HCT116 (cell line): ENCODE data around the gene EFNB2. TPM values are rescaled to one million over a fixed set of nuclear protein-coding genes. Genes with fewer than 3 reads are reported as not detected.

Source experiments
- ATAC-seq: fragments of 200-7000 bp; cut with Tn5 transposase; 2 replicates; pipeline ENCODE4 v1.9.1; 2020; ENCODE audit warnings: mild to moderate bottlenecking, moderate library complexity
- BruUV-seq: library from RNA; stranded (reverse); fragments of 400-500 nt; replicated peaks from 2 replicates; lab custom pipeline; 2021; lab: Mats Ljungman, UMichigan
- CTCF ChIA-PET: fragments of 300-600 bp; sonication (Branson Sonifier 250); formaldehyde crosslinking; loops from one replicate; lab custom pipeline; 2021; ENCODE audit warnings: antibody characterized with exemption; lab: Charles Lee
- POLR2A ChIA-PET: fragments of 300-600, 350-600 bp; sonication (Branson Sonifier 250); formaldehyde crosslinking; loops from one replicate; lab custom pipeline; 2021; ENCODE audit warnings: antibody characterized with exemption; lab: Charles Lee
- RAD21 ChIA-PET, 2 experiments: fragments of 300-600 bp; sonication (Branson Sonifier 250); formaldehyde crosslinking; loops; one replicate each; lab custom pipeline; 2023; ENCODE audit warnings: low total read pairs in 2 of 2; ENCODE audit not compliant: uncharacterized antibody in 2 of 2, unreplicated experiment in 2 of 2, low non-redundant PET in 1 of 2; lab: Charles Lee
- DNase-seq: peaks from one replicate; pipeline ENCODE4 v3.0.0-alpha.2; 2010; ENCODE audit warnings: low read depth, low spot score
- H2AFZ ChIP-seq: fragments of 200-600 bp; shearing (Covaris generic), sonication (generic); 2 replicates; pipeline ENCODE4 v1.6.1; 2017; ENCODE audit warnings: low read depth, mixed run types, mixed read lengths, antibody characterized with exemption, low read length; ENCODE audit not compliant: poor library complexity, severe bottlenecking
- H3K27ac ChIP-seq: 2 replicates; pipeline ENCODE4 v1.5.1; 2012; ENCODE audit warnings: low read depth, low read length
- H3K27me3 ChIP-seq: fragments of 200-600 bp; sonication (generic); 2 replicates; pipeline ENCODE4 v1.6.1; 2016; ENCODE audit warnings: mixed run types, low read length, mixed read lengths; ENCODE audit not compliant: insufficient read depth
- H3K36me3 ChIP-seq, 2 experiments: fragments of 200-500 bp in 1 of 2; fragments of 200-600 bp in 1 of 2; sonication (Bioruptor generic) in 1 of 2; sonication (generic) in 1 of 2; 2 replicates each; pipeline versions ENCODE4 v1.5.1 to v1.6.1; 2014 to 2016; ENCODE audit warnings: low read length in 2 of 2, inconsistent platforms in 1 of 2, mixed read lengths in 1 of 2, mixed run types in 1 of 2; ENCODE audit not compliant: insufficient read depth in 2 of 2, control insufficient read depth in 1 of 2
- H3K4me1 ChIP-seq, 2 experiments: fragments of 200-600 bp in 1 of 2; sonication (generic) in 1 of 2; 2 replicates each; pipeline versions ENCODE4 v1.5.1 to v1.6.1; 2012 to 2017; ENCODE audit warnings: low read length in 2 of 2, inconsistent platforms in 1 of 2, mild to moderate bottlenecking in 1 of 2, mixed read lengths in 1 of 2, mixed run types in 1 of 2, moderate library complexity in 1 of 2; ENCODE audit not compliant: insufficient read depth in 2 of 2, control insufficient read depth in 1 of 2
- H3K4me2 ChIP-seq: fragments of 200-600 bp; sonication (generic); 2 replicates; pipeline ENCODE4 v1.6.1; 2017; ENCODE audit warnings: mixed run types, low read length, mixed read lengths
- H3K4me3 ChIP-seq, 2 experiments: fragments of 200-600 bp in 1 of 2; sonication (generic) in 1 of 2; replicated peaks in 1 of 2; 2 replicates each; pipeline ENCODE4 v1.5.1; 2011 to 2016; ENCODE audit warnings: low read length in 2 of 2, control low read depth in 1 of 2, low read depth in 1 of 2, mild to moderate bottlenecking in 1 of 2, mixed read lengths in 1 of 2, mixed run types in 1 of 2
- H3K79me2 ChIP-seq: fragments of 200-600 bp; sonication (generic); 2 replicates; pipeline ENCODE4 v1.6.1; 2017; ENCODE audit warnings: mild to moderate bottlenecking, mixed run types, low read length, moderate library complexity, mixed read lengths; ENCODE audit not compliant: insufficient read depth
- H3K9ac ChIP-seq: fragments of 200-600 bp; sonication (generic); 2 replicates; pipeline ENCODE4 v1.6.1; 2016; ENCODE audit warnings: low read length, mixed read lengths
- H3K9me2 ChIP-seq: fragments of 200-600 bp; sonication (generic), shearing (Covaris generic); 2 replicates; pipeline ENCODE4 v1.6.1; 2017; ENCODE audit warnings: mixed run types, mild to moderate bottlenecking, moderate library complexity; ENCODE audit not compliant: insufficient read depth
- H3K9me3 ChIP-seq, 2 experiments: fragments of 200-500 bp in 1 of 2; fragments of 200-600 bp in 1 of 2; sonication (Bioruptor generic) in 1 of 2; sonication (generic) in 1 of 2; 2 replicates each; pipeline ENCODE4 v1.6.1; 2014 to 2017; ENCODE audit warnings: low read length in 2 of 2, mixed read lengths in 2 of 2, inconsistent platforms in 1 of 2, low read depth in 1 of 2, mild to moderate bottlenecking in 1 of 2, mixed run types in 1 of 2, moderate library complexity in 1 of 2; ENCODE audit not compliant: control insufficient read depth in 1 of 2, insufficient read depth in 1 of 2
- H4K20me1 ChIP-seq: fragments of 200-600 bp; sonication (generic), shearing (Covaris generic); 2 replicates; pipeline ENCODE4 v1.6.1; 2017; ENCODE audit warnings: mixed run types, mild to moderate bottlenecking, moderate library complexity; ENCODE audit not compliant: insufficient read depth
- CBX3 ChIP-seq: IDR thresholded peaks from 2 replicates; pipeline ENCODE4 v1.6.1; 2012; ENCODE audit warnings: low read depth
- EGR1 ChIP-seq: IDR thresholded peaks from 2 replicates; pipeline ENCODE4 v1.6.1; 2012; ENCODE audit warnings: low read depth
- ELF1 ChIP-seq: IDR thresholded peaks from 2 replicates; pipeline ENCODE4 v1.6.1; 2012; ENCODE audit warnings: low read depth, borderline replicate concordance
- EZH2phosphoT487 ChIP-seq: fragments of 200-600 bp; IDR thresholded peaks from 2 replicates; pipeline ENCODE4 v1.6.1; 2018; ENCODE audit warnings: antibody characterized with exemption, borderline replicate concordance
- FOSL1 ChIP-seq: IDR thresholded peaks from 2 replicates; pipeline ENCODE4 v1.6.1; 2012; ENCODE audit warnings: low read depth
- JUND ChIP-seq: IDR thresholded peaks from 2 replicates; pipeline ENCODE4 v1.6.1; 2012
- POLR2AphosphoS5 ChIP-seq: IDR thresholded peaks from 2 replicates; pipeline ENCODE4 v1.6.1; 2011; ENCODE audit warnings: mild to moderate bottlenecking, low read depth, low read length, moderate library complexity
- REST ChIP-seq: IDR thresholded peaks from 2 replicates; pipeline ENCODE4 v1.6.1; 2012; ENCODE audit warnings: low read depth
- SP1 ChIP-seq: IDR thresholded peaks from 2 replicates; pipeline ENCODE4 v1.6.1; 2012; ENCODE audit warnings: low read depth
- TCF7L2 ChIP-seq: IDR thresholded peaks from 2 replicates; pipeline ENCODE4 v1.7.0; 2011; ENCODE audit warnings: borderline replicate concordance, inconsistent platforms; ENCODE audit not compliant: insufficient read depth, insufficient read length; ENCODE audit errors: extremely low read depth
- YY1 ChIP-seq: IDR thresholded peaks from 2 replicates; pipeline ENCODE4 v1.6.1; 2011; ENCODE audit warnings: low read length, low read depth, moderate library complexity, mild to moderate bottlenecking; ENCODE audit not compliant: insufficient replicate concordance; ENCODE audit errors: extremely low read depth
- intact Hi-C: fragments of 100-400 bp; cut with micrococcal nuclease; formaldehyde crosslinking; loops from 2 replicates; pipeline ENCODE4 v1.10.0; 2022
- total RNA-seq: library from RNA; stranded (reverse); gene quantifications from one replicate; pipeline ENCODE4 v1.2.1, GENCODE V29; 2021; ENCODE audit not compliant: unreplicated experiment
- TF ChIP-seq, protein P1 (sequence below): IDR thresholded peaks from 2 replicates; pipeline ENCODE4 v1.6.1; 2012
- TF ChIP-seq, protein P2 (sequence below), 3 experiments: fragments of 200-600 bp in 1 of 3; sonication (generic) in 1 of 3; IDR thresholded peaks in 2 of 3; conservative IDR thresholded peaks in 1 of 3; 2 replicates each; pipeline ENCODE4 v1.5.1; 2012 to 2017; ENCODE audit warnings: low read depth in 2 of 3, low read length in 2 of 3, antibody characterized with exemption in 1 of 3, borderline replicate concordance in 1 of 3, control low read depth in 1 of 3, mild to moderate bottlenecking in 1 of 3, mixed read lengths in 1 of 3, mixed run types in 1 of 3, moderate library complexity in 1 of 3; ENCODE audit not compliant: insufficient read depth in 1 of 3

EFNB2 gene
- total RNA-seq, 1 experiment from 2014 or later = 30.9 TPM

GRCh38 chr13:106500445-106500844, 35.0 kb downstream of the EFNB2 start:
- no peak overlapping the region for H3K9ac ChIP-seq
- ChIA-PET CTCF (no interaction called here), POLR2A (no interaction called here), RAD21 (no interaction called here)
- H3K79me2 ChIP-seq = peaks cover 70% of the 10 kb centered on the region
- no peak overlapping the region for H2AFZ ChIP-seq
- no peak for ATAC-seq
- peaks cover 0 to 7% of the 10 kb centered on the region in 2 experiments; a peak in 1 of 4 replicates for H3K4me1 ChIP-seq
- no peaks in the 10 kb centered on the region for H3K36me3 ChIP-seq
- DNase-seq = no peak
- no peaks in the 10 kb centered on the region for H3K27me3 ChIP-seq
- H3K4me3 ChIP-seq = no peak overlapping the region
- no TSS peak for BruUV-seq
- H4K20me1 ChIP-seq = no peaks in the 10 kb centered on the region
- no peak overlapping the region for H3K27ac ChIP-seq
- no peak overlapping the region for H3K4me2 ChIP-seq
- no peak for TF ChIP-seq JUND
- TF ChIP-seq POLR2AphosphoS5 = no peak
- TF ChIP-seq ELF1 = no peak
- no peak for TF ChIP-seq TCF7L2
- TF ChIP-seq EZH2phosphoT487 = no peak
- no peak for TF ChIP-seq EGR1
- no peak for TF ChIP-seq YY1
- no peak for TF ChIP-seq FOSL1
- TF ChIP-seq CBX3 = no peak
- intact Hi-C loops = no loop called here
- H3K9me3 ChIP-seq = no peaks in the 10 kb centered on the region
- no peaks in the 10 kb centered on the region for H3K9me2 ChIP-seq

GRCh38 chr13:106499896-106500295, 35.6 kb downstream of the EFNB2 start:
- Histone ChIP-seq H3K9me3 (no peaks in the 10 kb centered on the region), H3K79me2 (peaks cover 67% of the 10 kb centered on the region), H3K4me1 (peaks cover 0 to 7% of the 10 kb centered on the region in 2 experiments; a peak in 1 of 4 replicates), H3K4me2 (no peak overlapping the region), H3K27me3 (no peaks in the 10 kb centered on the region), H3K9ac (no peak overlapping the region), H4K20me1 (no peaks in the 10 kb centered on the region), H2AFZ (no peak overlapping the region), H3K9me2 (no peaks in the 10 kb centered on the region), H3K36me3 (peaks cover 0 to 3% of the 10 kb centered on the region in 2 experiments; a peak in 2 of 4 replicates), H3K27ac (no peak overlapping the region), H3K4me3 (no peak overlapping the region)
- no peak for DNase-seq
- ChIA-PET CTCF (no interaction called here), POLR2A (no interaction called here), RAD21 (no interaction called here)
- ATAC-seq = no peak
- intact Hi-C loops = no loop called here
- BruUV-seq = no TSS peak
- TF ChIP-seq REST = no peak
- TF ChIP-seq, protein P1, sequence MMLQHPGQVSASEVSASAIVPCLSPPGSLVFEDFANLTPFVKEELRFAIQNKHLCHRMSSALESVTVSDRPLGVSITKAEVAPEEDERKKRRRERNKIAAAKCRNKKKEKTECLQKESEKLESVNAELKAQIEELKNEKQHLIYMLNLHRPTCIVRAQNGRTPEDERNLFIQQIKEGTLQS = no peak
- no peak for TF ChIP-seq SP1
- no peak for TF ChIP-seq JUND
- TF ChIP-seq, protein P2, sequence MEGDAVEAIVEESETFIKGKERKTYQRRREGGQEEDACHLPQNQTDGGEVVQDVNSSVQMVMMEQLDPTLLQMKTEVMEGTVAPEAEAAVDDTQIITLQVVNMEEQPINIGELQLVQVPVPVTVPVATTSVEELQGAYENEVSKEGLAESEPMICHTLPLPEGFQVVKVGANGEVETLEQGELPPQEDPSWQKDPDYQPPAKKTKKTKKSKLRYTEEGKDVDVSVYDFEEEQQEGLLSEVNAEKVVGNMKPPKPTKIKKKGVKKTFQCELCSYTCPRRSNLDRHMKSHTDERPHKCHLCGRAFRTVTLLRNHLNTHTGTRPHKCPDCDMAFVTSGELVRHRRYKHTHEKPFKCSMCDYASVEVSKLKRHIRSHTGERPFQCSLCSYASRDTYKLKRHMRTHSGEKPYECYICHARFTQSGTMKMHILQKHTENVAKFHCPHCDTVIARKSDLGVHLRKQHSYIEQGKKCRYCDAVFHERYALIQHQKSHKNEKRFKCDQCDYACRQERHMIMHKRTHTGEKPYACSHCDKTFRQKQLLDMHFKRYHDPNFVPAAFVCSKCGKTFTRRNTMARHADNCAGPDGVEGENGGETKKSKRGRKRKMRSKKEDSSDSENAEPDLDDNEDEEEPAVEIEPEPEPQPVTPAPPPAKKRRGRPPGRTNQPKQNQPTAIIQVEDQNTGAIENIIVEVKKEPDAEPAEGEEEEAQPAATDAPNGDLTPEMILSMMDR (IDR thresholded peaks at IDR 0.05 in 2 of 3, conservative IDR thresholded peaks at IDR 0.05 in 1 of 3; ENCODE audit: borderline replicate concordance in 1 of 3, insufficient read depth in 1 of 3, low read depth in 2 of 3, low read length in 2 of 3) = no peak
